CD4-positive, CD25-positive, alpha-beta regulatory T cell (primary cell): ENCODE data around the gene LDLRAD3. TPM values are rescaled to one million over a fixed set of nuclear protein-coding genes. Genes with fewer than 3 reads are reported as not detected.

Source experiments
- ATAC-seq, 2 donors: fragments of 150-1000 bp; cut with Tn5 transposase; one replicate each; pipeline ENCODE4 v1.10.0; 2021; ENCODE audit warnings: low read depth in 2 of 2, moderate number of reproducible peaks in 2 of 2, moderate library complexity in 1 of 2
- DNase-seq, 3 donors: peaks; one replicate each; pipeline versions ENCODE4 v3.0.0 to v3.0.0-alpha.2; 2012 to 2022; ENCODE audit warnings: mixed read lengths in 1 of 3
- H3K27ac ChIP-seq: one replicate; pipeline ENCODE4 v1.7.0; 2013; ENCODE audit warnings: mild to moderate bottlenecking, low read length; ENCODE audit not compliant: insufficient read depth, poor library complexity, severe bottlenecking
- H3K27me3 ChIP-seq: one replicate; pipeline ENCODE4 v1.7.0; 2013; ENCODE audit warnings: low read length; ENCODE audit not compliant: control insufficient read depth, insufficient read depth
- H3K36me3 ChIP-seq: one replicate; pipeline ENCODE4 v1.7.0; 2013; ENCODE audit warnings: mild to moderate bottlenecking, low read length, moderate library complexity; ENCODE audit not compliant: control insufficient read depth, insufficient read depth
- H3K4me1 ChIP-seq: 2 replicates; pipeline ENCODE4 v1.7.0; 2013; ENCODE audit warnings: mild to moderate bottlenecking, low read length; ENCODE audit not compliant: insufficient read depth, control insufficient read depth, poor library complexity, severe bottlenecking
- H3K4me3 ChIP-seq: one replicate; pipeline ENCODE4 v1.7.0; 2013; ENCODE audit warnings: low read depth, mild to moderate bottlenecking, low read length, moderate library complexity
- H3K9me3 ChIP-seq, 2 experiments: 1 replicate in 1 of 2; 2 replicates in 1 of 2; pipeline ENCODE4 v1.7.0; 2013; ENCODE audit warnings: low read length in 2 of 2, mild to moderate bottlenecking in 1 of 2, moderate library complexity in 1 of 2; ENCODE audit not compliant: control insufficient read depth in 2 of 2
- H3K27ac Mint-ChIP-seq, 3 donors: one replicate each; pipeline ENCODE4 v1.8.0; 2020 to 2022; ENCODE audit warnings: mild to moderate bottlenecking in 3 of 3, mixed read lengths in 3 of 3, moderate library complexity in 2 of 3
- H3K27me3 Mint-ChIP-seq: one replicate; pipeline ENCODE4 v1.8.0; 2022; ENCODE audit warnings: mild to moderate bottlenecking, mixed read lengths
- H3K36me3 Mint-ChIP-seq: one replicate; pipeline ENCODE4 v1.8.0; 2020; ENCODE audit warnings: mixed read lengths
- H3K4me1 Mint-ChIP-seq, 4 donors: one replicate each; pipeline ENCODE4 v1.8.0; 2020 to 2022; ENCODE audit warnings: mixed read lengths in 4 of 4, mild to moderate bottlenecking in 1 of 4
- H3K4me3 Mint-ChIP-seq, 4 donors: one replicate each; pipeline ENCODE4 v1.8.0; 2020 to 2022; ENCODE audit warnings: mild to moderate bottlenecking in 4 of 4, mixed read lengths in 4 of 4, moderate library complexity in 3 of 4
- H3K9me3 Mint-ChIP-seq, 7 donors: one replicate each; pipeline ENCODE4 v1.8.0; 2020 to 2022; ENCODE audit warnings: mixed read lengths in 7 of 7, mild to moderate bottlenecking in 3 of 7, moderate library complexity in 2 of 7
- polyA plus RNA-seq, 4 donors: library from polyadenylated mRNA; unstranded; fragments of 300-500 nt; fragmentation: Illumina TruSeq; gene quantifications; one replicate each; pipeline ENCODE4 v1.2.3, GENCODE V29; 2021
- total RNA-seq: library from RNA; stranded (reverse); gene quantifications from one replicate; pipeline ENCODE4 v1.2.3, GENCODE V29; 2022

Gene LDLRAD3
- total and polyA plus RNA-seq, 5 donors from 2014 or later, result 0.06 TPM; not detected in 4

- Mint-ChIP-seq H3K4me1 (no peaks in the 10 kb centered on the region), H3K36me3 (no peaks in the 10 kb centered on the region), H3K27ac (no peak overlapping the region), H3K9me3 (peaks cover 0 to 3% (median 0%) of the 10 kb centered on the region in 7 donors), H3K27me3 (no peaks in the 10 kb centered on the region), H3K4me3 (no peak overlapping the region)
- Histone ChIP-seq H3K9me3 (no peaks in the 10 kb centered on the region), H3K27me3 (no peaks in the 10 kb centered on the region), H3K27ac (no peak overlapping the region), H3K4me3 (no peak overlapping the region), H3K4me1 (no peaks in the 10 kb centered on the region), H3K36me3 (no peaks in the 10 kb centered on the region)
- ATAC-seq (no peak), DNase-seq (no peak)
Measured at GRCh38 chr11:36034551-36035331, 90.9 kb downstream of the LDLRAD3 start.

- Mint-ChIP-seq H3K4me1 (no peaks in the 10 kb centered on the region), H3K9me3 (peaks cover 0 to 1% (median 0%) of the 10 kb centered on the region in 7 donors), H3K27me3 (no peaks in the 10 kb centered on the region), H3K36me3 (no peaks in the 10 kb centered on the region), H3K27ac (no peak overlapping the region), H3K4me3 (no peak overlapping the region)
- ATAC-seq (no peak), DNase-seq (no peak)
- H3K27me3 ChIP-seq, result no peaks in the 10 kb centered on the region
- H3K9me3 ChIP-seq, result no peaks in the 10 kb centered on the region
- no peak overlapping the region for H3K27ac ChIP-seq
- no peaks in the 10 kb centered on the region for H3K36me3 ChIP-seq
- H3K4me1 ChIP-seq, result no peaks in the 10 kb centered on the region
- H3K4me3 ChIP-seq, result no peak overlapping the region
Measured at GRCh38 chr11:36035454-36035853, 91.6 kb downstream of the LDLRAD3 start.

GRCh38 chr11:36035999-36036398 lies 92.1 kb downstream of the LDLRAD3 start:
- Mint-ChIP-seq H3K4me1 (no peaks in the 10 kb centered on the region), H3K36me3 (no peaks in the 10 kb centered on the region), H3K9me3 (peaks cover 0 to 1% (median 0%) of the 10 kb centered on the region in 7 donors), H3K27me3 (no peaks in the 10 kb centered on the region), H3K4me3 (no peak overlapping the region), H3K27ac (no peak overlapping the region)
- DNase-seq (no peak), ATAC-seq (no peak)
- Histone ChIP-seq H3K4me1 (no peaks in the 10 kb centered on the region), H3K4me3 (no peak overlapping the region), H3K36me3 (no peaks in the 10 kb centered on the region), H3K9me3 (no peaks in the 10 kb centered on the region), H3K27me3 (no peaks in the 10 kb centered on the region), H3K27ac (no peak overlapping the region)

- Mint-ChIP-seq H3K36me3 (no peaks in the 10 kb centered on the region), H3K4me1 (no peaks in the 10 kb centered on the region), H3K9me3 (peaks cover 0 to 1% (median 0%) of the 10 kb centered on the region in 7 donors), H3K4me3 (no peak overlapping the region), H3K27me3 (no peaks in the 10 kb centered on the region), H3K27ac (no peak overlapping the region)
- ATAC-seq (no peak), DNase-seq (no peak)
- no peaks in the 10 kb centered on the region for H3K9me3 ChIP-seq
- H3K4me3 ChIP-seq, result no peak overlapping the region
- no peaks in the 10 kb centered on the region for H3K36me3 ChIP-seq
- H3K4me1 ChIP-seq, result no peaks in the 10 kb centered on the region
- H3K27ac ChIP-seq, result no peak overlapping the region
- H3K27me3 ChIP-seq, result no peaks in the 10 kb centered on the region
Measured at GRCh38 chr11:36037031-36037430, 93.2 kb downstream of the LDLRAD3 start.

- H3K36me3 Mint-ChIP-seq, result no peaks in the 10 kb centered on the region
- H3K4me1 ChIP-seq, result no peaks in the 10 kb centered on the region
- no peak overlapping the region for H3K27ac ChIP-seq
- no peak overlapping the region for H3K27ac Mint-ChIP-seq
- no peaks in the 10 kb centered on the region for H3K27me3 ChIP-seq
- H3K9me3 Mint-ChIP-seq, result peaks cover 0 to 1% (median 0%) of the 10 kb centered on the region in 7 donors
- H3K4me3 Mint-ChIP-seq, result no peak overlapping the region
- H3K36me3 ChIP-seq, result no peaks in the 10 kb centered on the region
- no peaks in the 10 kb centered on the region for H3K4me1 Mint-ChIP-seq
- no peak for DNase-seq
- no peak for ATAC-seq
- no peaks in the 10 kb centered on the region for H3K9me3 ChIP-seq
- no peak overlapping the region for H3K4me3 ChIP-seq
- H3K27me3 Mint-ChIP-seq, result no peaks in the 10 kb centered on the region
Measured at GRCh38 chr11:36038541-36038940, 94.7 kb downstream of the LDLRAD3 start.

- Mint-ChIP-seq H3K9me3 (no peaks in the 10 kb centered on the region), H3K4me3 (no peak overlapping the region), H3K27me3 (no peaks in the 10 kb centered on the region), H3K4me1 (no peaks in the 10 kb centered on the region), H3K36me3 (no peaks in the 10 kb centered on the region), H3K27ac (no peak overlapping the region)
- Histone ChIP-seq H3K27ac (no peak overlapping the region), H3K27me3 (no peaks in the 10 kb centered on the region), H3K4me1 (no peaks in the 10 kb centered on the region), H3K9me3 (no peaks in the 10 kb centered on the region), H3K4me3 (no peak overlapping the region), H3K36me3 (no peaks in the 10 kb centered on the region)
- DNase-seq (no peak), ATAC-seq (no peak)
Measured at GRCh38 chr11:36039471-36039870, 95.6 kb downstream of the LDLRAD3 start.

GRCh38 chr11:36041988-36042611 lies 98.2 kb downstream of the LDLRAD3 start:
- H3K9me3 ChIP-seq, result no peaks in the 10 kb centered on the region
- H3K27ac Mint-ChIP-seq, result no peak overlapping the region
- no peaks in the 10 kb centered on the region for H3K4me1 Mint-ChIP-seq
- H3K36me3 ChIP-seq, result no peaks in the 10 kb centered on the region
- ATAC-seq, result no peak
- H3K27ac ChIP-seq, result no peak overlapping the region
- H3K27me3 Mint-ChIP-seq, result no peaks in the 10 kb centered on the region
- no peak overlapping the region for H3K4me3 Mint-ChIP-seq
- no peak for DNase-seq
- H3K4me1 ChIP-seq, result no peaks in the 10 kb centered on the region
- no peak overlapping the region for H3K4me3 ChIP-seq
- H3K9me3 Mint-ChIP-seq, result peaks cover 0 to 5% (median 0%) of the 10 kb centered on the region in 7 donors
- H3K27me3 ChIP-seq, result no peaks in the 10 kb centered on the region
- H3K36me3 Mint-ChIP-seq, result no peaks in the 10 kb centered on the region

GRCh38 chr11:36044636-36045035 lies 100.8 kb downstream of the LDLRAD3 start:
- Mint-ChIP-seq H3K36me3 (no peaks in the 10 kb centered on the region), H3K9me3 (peaks cover 0 to 5% (median 0%) of the 10 kb centered on the region in 7 donors), H3K4me1 (no peaks in the 10 kb centered on the region), H3K27ac (no peak overlapping the region), H3K27me3 (no peaks in the 10 kb centered on the region), H3K4me3 (no peak overlapping the region)
- ATAC-seq (no peak), DNase-seq (no peak)
- no peaks in the 10 kb centered on the region for H3K27me3 ChIP-seq
- H3K9me3 ChIP-seq, result no peaks in the 10 kb centered on the region
- no peak overlapping the region for H3K27ac ChIP-seq
- H3K4me1 ChIP-seq, result no peaks in the 10 kb centered on the region
- H3K36me3 ChIP-seq, result no peaks in the 10 kb centered on the region
- no peak overlapping the region for H3K4me3 ChIP-seq
